Midbrain (tissue), 1 donor: Measurements from ENCODE around the gene PRKACA.

Experiments used
- DNase-seq: peaks from one replicate; lab custom pipeline; 2025; lab: John Stamatoyannopoulos, UW

The PRKACA gene

GRCh38 chr19:14117668-14118164 lies at the start of gene PRKACA:
Gene PRKACA, minus strand, starts transcription at chr19:14117762. Its CDS starts 215 bp downstream, at chr19:14117547.
- peak; percentile 99 for DNase-seq

- DNase-seq = no peak
Measured at GRCh38 chr19:14166999-14167575, 49.5 kb upstream of the PRKACA start.

GRCh38 chr19:14165990-14166830 lies 48.6 kb upstream of the PRKACA start:
- DNase-seq = no peak

DNA sequence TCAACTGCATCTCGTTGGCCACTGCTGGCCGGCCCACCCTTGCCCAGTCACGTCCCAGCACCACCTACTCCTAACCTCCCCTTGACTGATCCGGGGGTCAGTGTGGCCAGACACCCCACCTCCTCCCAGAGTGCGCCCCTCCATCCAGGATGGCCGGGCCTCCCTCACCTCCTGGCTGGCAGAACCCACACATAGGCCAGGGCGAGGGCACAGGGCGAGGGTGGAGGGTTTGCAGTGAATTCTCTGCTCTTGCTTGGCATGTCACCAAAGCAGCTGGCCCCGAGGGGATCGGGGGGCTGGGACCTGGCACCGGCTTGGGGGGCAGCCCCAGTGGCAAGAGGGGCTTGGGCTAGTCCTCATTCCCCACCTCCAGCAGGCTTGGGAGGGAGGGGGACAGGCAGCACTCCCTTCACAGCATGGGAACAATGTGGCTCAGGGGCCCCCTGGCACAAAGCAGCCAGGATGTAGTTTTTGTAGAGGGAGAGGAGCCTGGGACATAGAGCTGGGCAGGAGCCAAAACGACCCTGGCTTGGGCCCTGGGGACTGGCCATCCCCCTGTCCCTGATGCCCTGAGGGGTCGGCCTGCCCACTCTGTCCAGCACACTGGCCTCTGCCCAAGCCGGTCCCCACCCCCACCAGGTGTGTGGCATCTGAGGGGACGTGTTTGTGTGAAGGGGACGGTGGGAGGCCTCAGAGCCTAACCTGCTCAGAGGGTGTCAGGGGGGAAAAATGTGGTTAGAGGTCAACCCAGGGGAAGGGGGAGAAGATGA lies 47.3 kb upstream of the PRKACA start:
- no peak for DNase-seq

DNA sequence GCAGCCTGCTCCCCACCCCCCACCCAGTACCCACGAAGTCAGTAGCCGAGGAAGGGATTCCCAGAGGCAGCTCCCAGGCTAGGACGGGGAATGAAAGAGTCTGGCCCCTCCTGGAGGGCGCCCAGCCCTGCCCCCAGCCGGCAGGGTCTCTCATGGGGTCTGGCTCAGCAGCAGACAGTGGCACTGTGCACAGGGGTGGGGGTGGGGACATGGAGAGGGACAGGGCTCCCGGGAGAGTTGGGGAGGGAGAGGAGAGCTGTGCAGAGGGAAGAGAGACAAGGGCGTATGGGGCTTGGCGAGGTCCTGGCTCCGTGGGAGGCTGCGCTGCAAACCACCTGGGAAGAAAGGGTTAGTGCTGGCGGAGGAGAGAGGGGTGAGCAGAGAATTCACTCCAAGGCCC lies 46.5 kb upstream of the PRKACA start:
- DNase-seq = no peak

GRCh38 chr19:14162871-14163297 lies 45.3 kb upstream of the PRKACA start:
- DNase-seq = no peak

GRCh38 chr19:14161305-14161704 lies 43.7 kb upstream of the PRKACA start:
- no peak for DNase-seq

- no peak for DNase-seq
Measured at GRCh38 chr19:14160017-14160703, 42.6 kb upstream of the PRKACA start.

DNA sequence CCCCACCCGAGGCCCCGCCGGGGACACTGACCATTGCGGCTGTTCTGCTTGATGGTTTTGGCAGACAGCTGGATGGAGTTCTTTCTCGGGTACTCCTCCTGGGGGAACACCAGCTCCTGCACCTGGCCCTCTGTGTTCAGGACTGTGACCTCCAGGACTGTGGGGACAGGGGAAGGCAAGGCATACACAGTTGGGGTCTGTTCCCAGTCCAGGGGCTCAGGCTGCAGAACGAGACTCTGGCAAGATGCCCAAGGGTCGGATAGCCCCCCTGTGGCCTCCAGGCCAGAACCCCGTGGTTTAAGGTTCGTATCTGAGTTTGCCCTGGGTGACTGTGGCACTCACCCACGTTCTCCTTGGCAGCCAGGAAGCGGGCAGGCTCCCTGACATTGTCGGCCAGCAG lies 41.5 kb upstream of the PRKACA start:
- no peak for DNase-seq

DNA sequence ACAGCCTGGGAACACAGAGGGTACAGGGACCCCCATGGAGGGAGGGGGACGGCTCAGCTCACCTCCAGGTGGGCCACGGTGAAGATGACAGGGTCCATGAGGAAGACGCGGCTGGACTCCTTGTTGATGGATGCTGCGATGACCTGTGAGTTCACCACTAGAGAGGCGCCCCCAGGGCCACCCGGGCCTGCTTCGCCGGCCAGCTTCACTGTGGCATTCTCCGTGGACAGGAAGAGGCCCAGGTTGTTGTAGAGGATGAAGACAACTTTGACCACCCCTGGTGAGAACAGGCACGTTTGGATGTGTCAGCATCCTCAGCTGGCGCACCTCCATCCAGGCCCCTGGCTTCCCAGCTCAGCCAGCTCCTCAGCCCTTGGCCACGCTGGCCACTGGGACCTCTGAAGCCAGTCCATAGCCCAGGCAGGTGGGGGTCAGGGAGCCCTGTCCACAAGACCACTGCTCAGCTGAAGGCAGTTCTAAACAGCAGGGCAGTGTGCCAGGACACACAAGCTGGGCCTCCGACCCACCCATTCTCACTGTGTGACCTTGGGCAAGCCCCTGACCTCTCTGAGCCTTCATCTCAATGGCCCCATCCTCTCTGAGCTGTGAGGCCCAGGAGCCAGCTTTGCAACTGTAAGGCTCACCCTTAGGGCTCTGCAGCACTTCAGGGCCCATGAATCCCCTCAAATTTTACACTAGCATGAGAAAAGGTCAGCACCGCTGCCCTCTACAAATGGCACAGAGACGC lies 40.9 kb upstream of the PRKACA start:
- no peak for DNase-seq

DNA sequence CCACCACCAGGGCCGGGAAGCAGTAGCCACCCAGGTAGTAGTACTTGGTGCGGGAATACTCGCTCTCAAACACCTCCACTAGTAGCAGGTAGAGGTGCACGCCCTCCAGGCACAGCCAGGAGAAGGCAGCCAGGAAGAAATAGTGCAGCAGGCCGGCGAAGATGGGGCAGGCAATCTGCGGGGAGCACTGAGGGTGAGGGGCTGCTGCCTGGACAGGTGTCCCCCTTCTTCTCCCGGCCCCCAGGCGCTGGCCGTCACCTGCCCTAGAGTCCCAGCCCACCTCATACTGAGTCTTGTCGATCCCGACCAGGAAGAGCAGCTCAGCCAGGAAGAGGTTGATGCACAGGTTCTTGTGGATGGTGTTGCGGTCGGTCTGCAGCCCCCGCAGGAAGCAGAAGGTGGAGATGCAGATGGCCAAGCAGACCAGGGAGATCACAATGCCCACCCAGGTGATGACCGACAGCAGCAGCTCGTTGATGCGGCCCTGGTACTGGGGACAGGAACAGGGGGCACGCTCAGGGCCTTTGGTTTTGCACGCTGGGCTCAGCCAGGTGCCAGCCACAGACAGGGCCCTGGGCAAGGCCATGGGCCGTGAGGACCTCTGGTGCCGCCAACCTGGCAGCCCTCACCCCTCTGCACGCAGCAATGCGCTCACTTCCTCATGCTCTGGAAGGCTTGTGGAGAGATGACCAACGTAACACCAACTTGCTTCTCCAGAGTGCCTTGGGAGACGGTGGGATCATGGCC lies 39.6 kb upstream of the PRKACA start:
- DNase-seq = no peak

DNA sequence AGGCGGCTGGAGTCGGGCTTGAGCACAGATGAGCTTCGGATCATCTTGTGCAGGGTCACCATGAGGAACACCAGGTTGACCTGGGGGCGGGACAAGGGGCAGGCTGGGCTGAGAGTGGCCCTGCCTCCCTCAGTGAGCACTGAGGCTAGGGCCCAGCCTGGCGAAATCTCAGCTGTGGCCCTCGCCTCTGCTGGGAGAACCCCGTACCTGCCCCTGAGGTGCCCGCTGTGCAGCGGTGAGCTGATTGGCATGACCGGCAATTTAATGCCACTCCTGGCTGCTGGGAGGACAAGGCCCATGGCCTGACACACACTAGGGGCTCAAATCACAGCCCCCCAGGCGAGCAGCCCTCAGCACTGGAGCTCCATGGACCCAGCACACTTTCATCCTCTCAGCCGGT lies 38.6 kb upstream of the PRKACA start:
- DNase-seq = no peak

GRCh38 chr19:14155371-14155770 lies 37.8 kb upstream of the PRKACA start:
- no peak for DNase-seq

- DNase-seq = no peak
Measured at GRCh38 chr19:14152713-14153112, 35.2 kb upstream of the PRKACA start.

- DNase-seq = no peak
Measured at GRCh38 chr19:14150770-14151661, 33.5 kb upstream of the PRKACA start.

DNA sequence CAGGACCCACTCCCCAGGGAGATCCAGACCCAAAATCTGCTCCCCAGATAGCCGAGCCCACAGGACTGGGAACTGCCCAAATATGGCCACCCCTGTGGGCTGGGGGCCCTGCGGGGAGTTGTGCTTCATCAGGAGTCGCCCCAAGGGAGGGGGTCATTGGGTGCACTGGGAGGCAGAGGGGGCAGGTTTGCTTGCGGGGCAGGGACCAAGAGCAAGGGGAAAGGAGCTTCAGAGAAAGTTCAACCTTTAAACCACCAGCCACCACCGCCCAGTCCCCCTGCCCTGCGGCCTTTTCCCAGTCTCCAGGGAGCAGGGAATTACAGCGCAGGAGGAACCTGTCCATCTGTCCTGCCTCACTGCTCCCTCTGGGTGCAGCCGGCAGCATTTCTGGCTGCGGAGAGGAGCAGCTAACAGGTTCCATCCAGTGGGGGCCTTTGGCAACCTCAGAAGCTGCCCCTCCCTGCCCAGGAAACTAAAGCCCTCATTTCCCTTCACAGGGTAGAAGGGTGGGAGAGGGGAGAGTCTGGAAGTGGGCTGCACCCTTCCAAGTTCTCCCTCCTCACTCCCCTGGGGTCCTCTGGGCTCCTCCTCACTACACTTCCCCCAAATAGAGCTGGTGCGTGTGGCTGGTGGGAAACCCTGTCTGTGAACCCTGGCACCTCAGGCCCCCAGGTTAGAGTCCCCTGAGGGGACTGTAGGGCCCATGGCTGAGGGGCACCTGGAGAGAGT lies 32.6 kb upstream of the PRKACA start:
- no peak for DNase-seq

- DNase-seq = peak; percentile 68
Measured at GRCh38 chr19:14149509-14149994, 32.0 kb upstream of the PRKACA start.

DNA sequence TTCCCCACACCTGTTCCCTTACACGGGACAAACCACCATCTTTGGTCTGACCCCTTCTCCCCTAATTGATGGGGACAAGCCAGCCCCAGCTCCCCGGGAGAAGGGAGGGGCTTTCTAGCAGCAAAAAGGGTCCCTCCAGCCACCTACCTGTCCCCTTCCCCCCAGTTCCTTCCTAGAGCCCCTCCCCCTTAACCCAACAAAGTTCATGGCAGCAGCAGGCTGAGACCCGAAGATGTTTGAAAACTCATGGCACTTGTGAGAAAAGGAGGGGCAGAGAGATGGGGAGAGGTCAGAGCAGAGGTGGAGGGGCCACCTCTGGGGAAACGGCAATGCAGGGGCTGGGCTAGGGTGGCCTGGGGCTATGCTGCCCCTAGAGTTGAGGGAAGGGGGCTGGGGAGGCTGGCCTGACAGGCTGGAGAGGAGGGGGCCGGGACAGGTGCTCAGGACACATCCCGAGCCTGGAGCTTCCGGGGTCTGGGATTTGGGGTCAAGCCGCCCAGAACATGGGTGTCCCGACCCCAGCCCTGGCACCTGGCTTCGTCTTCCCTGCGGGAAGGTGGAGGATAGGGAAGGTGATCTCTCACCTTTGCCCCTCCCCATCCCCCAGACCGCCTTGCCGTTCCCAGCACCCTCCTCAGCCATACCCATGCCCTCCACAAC lies 31.3 kb upstream of the PRKACA start:
- DNase-seq = no peak
